Stimulated activated CD4-positive, alpha-beta T cell treated with anti-CD3 and anti-CD28 coated beads, TNF-alpha, amount 100 ng/mL, for 24 hours (primary cell): ENCODE data around the gene ZBTB21.
"Not testable (repeated sequence)": the region's sequence is repeated elsewhere in the genome, so short reads cannot be mapped to it uniquely, and the experiment has no call there.

Experiments
- DNase-seq, 3 experiments: peaks; one replicate each; pipeline ENCODE4 v3.0.0-alpha.2; 2020; ENCODE audit warnings: low read depth in 3 of 3

Gene ZBTB21

DNA sequence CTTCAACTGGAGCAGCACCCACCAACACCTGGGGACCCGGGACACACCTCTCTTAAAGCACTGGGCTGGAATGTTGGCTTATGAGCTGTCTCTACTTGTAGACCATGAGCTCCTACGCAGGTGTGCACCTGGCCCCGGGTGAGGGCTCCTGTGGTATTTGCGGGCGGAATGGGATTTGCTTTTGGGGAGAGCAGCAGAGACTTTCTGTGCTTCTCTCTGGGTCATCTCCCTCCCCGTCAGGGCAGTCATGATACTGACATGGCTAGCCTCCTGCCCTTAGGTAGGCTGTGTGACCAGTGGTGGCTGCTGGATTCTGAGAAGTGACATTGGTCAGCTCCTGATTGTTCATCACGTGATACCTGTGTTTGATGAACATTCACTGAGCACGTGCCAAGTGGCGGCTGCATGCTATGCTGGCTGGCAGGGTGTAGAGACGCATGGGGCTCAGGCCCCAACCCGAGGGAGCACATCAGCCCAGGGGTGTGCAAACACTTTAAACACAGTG, 9.0 kb upstream of the ZBTB21 start:
- DNase-seq = no peak

DNA sequence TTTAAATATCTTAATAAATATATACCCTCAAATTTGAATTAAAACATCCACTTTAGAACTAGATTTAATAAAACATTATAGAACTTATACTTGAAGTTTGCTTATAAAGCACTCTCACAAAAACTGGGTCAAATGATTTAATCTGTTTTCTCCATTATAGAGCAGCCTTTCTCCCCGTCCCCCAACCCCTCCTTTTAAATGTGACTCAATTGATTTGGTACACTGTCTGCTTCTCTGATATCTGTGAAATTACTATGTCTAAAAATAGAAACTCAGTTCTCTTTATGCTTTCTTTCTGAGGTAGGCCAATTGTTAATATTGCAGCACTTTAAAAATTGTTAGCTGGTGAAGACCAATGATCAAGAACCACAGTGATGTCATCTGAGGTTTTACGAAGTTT, 6.9 kb upstream of the ZBTB21 start:
- DNase-seq = no peak

DNA sequence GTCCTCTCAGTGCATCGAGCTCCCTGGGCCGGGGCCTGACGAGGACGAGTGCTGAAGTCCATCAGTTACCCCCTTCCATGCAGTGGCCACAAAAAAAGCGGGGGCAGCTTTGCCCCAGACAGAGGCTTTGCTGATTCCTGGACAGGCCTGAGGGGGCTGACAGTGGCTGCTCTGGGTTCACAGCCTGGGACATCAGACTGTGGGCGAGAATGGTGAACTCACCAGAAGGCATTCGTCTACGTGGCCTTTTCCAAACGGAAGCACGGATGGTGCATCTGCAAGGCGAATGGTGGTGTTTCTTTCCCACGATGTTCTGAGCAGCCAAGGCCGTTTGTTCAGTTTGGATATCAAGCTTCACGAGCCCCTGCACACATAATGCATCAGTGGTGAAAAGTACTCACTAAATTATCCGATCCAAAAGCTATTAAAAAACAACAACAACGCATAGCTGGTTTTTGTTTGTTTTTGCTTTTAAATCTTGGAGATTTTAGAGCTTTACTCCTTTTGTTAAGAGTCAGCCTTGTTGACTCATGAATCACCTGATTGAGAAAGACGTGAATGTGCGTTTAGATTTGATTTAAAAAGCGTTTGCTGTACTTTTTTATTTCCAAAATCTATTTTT, 6.3 kb upstream of the ZBTB21 start:
- no peak for DNase-seq

DNA sequence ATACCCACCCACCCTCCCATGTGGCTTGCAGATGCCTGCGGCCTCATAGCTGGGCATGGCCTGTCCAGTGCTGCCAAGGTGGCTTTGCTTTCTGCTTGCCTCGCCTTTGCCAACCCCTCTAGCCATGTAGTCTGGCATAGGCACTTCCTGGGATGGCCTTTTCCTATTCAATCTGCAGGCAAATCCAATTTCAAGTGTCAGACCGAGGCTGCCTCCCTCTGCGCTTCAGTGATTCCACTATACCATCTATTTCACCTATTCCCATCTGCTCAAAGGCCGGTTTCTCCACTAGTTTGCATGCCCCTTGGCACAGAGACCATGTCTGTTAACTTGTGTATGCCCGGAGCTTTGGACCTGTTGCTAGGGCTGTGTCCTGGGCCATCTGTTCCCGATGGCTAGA, 3.8 kb upstream of the ZBTB21 start:
- no peak for DNase-seq

DNA sequence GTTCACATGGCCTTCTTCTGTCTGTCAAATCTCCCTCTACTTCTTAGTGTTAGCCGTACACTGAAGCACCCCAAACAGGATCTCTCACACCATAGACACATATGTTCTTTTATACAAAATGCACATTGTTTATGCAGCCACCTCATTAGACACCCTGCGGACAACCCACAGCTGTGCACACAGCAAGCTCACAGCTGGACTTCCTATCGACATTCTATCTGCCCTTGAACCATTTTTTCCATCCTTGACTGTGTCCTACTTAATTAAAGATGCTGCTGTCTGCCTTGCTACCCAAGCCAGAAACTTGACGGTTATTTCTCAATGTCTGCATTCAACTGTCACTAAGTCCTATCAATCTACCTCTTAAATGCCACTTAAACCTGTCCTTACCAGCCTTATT, 3.2 kb upstream of the ZBTB21 start:
- no peak for DNase-seq

DNA sequence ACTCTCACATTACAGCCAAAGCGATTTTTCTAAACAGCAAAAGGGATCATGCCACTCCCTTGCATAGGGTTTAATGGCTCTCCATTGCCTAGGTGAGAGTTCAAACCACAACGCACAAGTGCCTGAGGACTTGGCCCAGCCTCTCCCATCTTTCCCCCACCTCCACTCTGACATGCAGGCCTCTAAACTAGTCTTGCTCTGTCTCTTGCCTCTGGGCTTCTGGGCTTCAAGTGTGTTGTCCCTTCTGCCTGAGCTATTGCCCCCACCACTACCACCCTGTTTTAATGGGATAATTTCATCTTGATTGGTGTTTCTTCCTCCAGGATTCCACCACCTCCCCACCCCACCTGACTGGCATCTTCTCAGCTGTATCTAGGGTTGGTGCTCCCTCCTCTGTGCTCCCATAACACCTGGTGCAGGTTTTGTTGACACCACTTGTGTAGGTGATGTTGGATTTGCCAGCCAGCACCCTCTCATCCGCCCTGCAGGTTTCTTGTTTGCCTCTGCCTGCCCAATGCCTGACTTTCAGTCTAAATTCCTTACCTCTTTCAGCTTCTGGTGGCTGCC, 2.7 kb upstream of the ZBTB21 start:
- DNase-seq = no peak

DNA sequence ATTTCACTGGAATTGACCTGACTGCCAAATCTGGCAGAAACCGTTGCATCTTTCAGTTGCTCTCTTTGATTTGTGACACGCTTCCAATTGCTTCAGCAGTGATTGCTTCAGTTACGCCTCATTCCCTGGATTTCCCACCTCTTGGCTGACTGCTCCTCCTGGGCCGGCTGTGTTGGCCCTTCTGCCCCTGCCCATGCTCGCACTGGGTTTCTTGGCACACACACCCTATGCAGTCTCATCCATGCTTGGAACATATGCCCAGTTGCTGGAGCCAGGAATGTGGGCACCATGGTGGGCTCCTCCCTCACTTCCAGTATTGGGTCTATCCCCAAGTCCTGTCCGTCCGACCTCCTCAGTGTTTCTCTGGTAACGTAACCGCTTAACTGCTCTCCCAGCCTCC, 2.2 kb upstream of the ZBTB21 start:
- no peak for DNase-seq

DNA sequence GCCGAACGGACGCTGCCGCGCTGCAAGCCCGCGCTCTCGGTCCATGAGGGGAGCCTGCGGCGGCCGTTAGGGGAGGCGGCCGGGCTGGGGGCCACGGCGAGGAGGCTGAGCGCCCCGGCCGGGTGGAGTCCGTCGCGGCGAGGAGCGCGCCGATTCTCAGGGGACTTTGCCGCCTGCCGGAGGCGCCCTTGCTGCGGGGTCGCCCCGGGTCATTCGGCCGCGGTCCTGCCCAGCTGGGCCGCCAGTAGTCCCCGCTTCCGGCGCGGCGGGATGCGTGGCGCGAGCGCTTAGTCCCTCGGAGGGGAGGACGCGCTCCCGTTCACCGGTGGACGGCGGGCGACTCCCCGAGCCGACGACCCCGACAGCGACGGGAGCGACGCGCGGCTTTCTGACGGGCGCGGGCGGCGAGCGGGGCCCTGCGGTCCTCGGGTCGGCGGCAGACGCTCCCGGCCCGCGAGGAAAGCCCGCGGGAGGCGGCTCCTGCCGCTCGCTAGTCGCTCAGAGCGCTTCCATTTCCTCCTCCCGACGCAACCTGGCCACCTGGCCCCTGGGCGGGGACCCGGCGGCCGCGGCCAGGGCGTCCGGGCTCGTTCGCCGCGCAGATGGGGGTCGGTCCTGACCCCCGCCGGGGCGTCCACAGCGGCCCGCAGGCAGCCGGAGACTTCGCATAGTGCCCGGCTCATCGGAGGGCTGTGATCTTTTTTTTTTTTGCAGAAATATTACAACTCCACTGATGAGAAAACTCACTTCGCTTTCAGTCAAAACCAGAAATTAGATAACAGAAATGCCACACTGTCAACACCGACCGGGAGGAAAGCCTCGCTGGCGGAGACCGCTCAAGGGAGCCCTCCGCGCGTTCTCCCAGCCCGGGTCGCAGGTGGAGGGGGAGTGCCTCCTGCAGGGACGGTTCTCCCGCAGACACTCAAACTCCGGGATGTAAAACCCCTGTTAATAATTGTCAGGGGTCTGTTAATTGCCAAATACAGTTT, 641 bp upstream of the ZBTB21 start:
- DNase-seq = peak in 1 of 3 experiments; percentile 14

DNA sequence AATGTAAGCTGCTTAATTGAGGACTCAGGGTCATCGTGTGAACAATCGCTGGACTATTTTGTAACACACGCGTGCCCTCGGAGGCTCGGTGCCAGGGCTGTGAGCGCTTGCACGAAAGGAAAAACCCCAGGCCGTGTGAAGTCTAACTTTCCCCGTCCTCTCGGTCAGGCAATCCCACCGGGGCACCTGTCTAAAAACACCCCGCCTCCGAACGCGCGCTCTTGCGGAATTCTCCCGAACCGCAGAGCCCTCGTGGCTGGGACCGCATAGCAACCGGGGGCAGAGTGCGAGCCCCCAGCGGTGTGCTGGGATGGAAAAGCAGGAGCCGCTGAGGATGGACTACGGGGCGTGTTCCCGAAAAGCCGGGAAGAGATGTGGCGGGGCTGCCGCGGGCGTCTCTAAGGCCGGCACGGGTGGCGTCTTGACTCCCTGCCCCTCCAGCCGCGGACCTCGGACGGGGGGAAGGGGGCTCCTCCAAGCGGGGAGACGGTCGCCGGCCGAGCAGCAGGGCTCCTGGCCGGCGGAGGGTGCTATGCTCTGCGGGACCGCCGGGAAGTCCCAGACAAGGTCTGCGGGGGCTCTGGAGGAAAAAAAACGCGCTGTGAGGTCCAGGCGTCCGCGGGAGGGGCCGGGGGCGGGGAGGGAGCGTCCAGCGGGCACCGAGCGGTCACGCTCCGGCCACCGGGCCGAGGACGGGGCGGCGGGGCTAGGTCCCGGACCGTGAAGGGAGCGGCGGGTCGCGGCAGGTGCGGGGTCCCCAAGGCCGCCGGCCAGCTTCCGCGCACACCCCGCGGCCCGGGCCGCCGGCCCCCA, 936 bp downstream of the ZBTB21 start:
- DNase-seq = peak in 2 of 3 experiments; percentile 50 to 64

DNA sequence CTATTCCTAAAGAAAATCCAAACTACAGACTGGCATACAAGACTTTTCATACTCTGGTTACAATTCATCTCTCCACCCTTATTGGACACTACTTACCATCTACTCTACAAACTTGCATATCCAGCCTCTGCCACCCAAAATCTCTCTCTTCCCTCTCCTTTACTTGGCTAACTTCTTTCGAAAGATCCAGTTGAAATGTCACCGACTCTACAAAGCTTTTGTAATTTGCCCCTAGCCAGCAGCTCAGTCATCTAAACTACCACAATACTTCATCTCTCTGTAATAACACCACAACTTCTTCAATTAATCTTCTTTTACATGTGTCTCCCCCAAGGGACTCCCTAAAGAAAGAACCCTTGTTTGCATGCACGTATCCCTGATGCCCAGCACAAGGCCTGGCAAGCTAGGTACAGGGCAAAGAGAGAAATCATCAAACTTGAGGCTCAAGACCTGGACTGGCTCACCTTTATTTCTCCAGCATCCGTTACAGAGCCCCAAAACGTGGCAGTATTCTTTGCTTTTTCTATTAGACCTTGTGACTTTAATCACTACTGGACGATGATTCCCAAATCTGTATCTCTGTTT, 2.7 kb downstream of the ZBTB21 start:
- no peak for DNase-seq

DNA sequence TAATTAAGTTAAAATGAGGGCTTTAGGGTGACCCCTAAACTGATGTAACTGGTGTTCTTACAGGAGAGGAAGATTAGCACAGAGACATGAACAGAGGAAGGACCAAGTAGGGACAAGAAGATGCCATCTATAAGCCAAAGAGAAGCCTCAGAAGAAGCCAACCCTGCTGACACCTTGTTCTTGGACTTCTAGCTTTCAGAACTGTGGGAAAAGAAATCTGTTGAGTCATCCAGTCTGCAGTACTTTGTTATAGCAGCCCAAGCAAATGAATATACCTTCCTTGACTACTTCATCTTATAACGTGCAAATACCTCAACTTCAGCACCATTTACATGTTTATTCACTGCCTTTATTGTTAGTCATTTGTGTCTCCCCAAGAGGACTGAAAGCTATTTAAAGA, 3.4 kb downstream of the ZBTB21 start:
- no peak for DNase-seq

DNA sequence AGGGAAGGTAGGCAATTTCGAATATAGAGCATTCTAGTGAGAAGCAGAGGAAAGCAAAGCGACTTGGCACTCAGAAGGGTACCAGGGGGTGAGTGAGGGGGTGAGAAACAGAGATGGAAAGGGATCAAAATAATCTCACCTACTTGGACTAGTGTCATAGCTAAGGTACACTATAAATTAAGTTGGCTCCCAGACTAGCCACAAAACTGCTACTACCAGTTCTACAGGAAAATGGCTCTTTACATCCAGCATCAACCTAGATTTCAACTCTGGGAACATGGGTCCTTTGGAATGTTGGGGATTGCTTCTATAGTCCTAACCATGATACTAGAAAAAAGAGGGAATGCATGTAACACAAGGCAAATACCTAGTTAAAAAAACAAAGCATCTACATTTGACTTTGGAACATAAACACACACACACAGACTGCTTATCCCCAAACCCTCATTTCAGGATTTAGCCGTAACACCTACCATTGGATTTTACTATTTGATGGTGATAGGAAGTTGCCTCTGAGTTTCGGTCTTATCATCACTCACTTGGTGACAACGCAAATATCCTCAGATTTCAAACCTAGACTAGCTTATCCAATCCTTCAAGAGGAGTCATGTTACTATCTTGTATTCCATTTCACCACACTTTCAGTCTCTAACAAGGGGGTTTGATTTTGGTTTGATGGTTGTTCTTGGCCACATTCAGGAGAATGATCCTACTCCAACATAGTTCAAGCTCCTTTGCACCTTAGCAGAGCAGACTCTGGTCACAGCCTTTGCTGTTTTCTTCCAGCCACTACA, 5.6 kb downstream of the ZBTB21 start:
- DNase-seq = no peak

DNA sequence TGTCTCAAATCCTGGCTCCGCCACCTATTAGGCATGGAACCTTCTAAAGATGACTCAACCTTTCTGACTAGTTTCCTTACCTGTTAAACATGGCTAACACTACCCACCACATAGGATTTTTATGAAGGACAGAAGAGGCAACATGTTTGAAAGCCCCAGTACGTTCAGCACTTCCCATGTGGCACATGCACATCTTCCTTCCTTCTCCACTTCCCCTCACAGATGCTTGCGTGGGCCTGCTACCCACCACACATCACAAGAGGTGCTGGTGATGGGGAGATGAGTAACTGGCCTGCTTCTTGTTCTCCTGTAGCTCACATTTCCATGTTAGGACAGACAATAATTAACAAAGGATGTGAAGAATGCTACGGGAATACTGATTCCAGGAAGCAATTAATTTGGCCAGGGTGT, 7.1 kb downstream of the ZBTB21 start:
- DNase-seq = peak in 2 of 3 experiments; percentile 16 to 30

DNA sequence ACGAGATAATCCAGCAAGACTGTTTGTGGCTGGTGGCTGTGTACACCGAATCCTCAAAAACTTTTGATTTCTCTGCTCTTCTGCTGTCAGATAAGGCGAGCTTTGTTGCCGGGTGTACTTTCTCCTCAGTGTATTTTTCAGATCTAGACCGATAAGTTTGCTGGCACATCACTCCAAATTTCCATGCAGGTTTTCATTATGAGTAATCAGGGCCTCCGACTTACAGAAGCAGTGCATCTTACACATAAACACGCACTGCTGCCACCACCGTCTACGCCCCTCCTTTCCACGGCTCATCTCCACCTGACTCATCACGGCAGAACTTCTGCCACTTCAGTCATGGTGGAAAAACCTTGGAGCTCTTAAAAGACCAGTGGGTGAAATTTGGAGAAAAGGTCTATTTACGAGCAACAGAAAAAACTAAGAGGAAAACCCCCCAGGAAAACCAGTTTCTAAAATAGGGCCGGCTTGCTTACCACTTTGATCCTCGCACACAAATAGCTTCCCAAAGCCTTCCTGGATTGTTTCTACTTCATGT, 7.7 kb downstream of the ZBTB21 start:
- peak; percentile 62 to 83 (median 76) for DNase-seq

DNA sequence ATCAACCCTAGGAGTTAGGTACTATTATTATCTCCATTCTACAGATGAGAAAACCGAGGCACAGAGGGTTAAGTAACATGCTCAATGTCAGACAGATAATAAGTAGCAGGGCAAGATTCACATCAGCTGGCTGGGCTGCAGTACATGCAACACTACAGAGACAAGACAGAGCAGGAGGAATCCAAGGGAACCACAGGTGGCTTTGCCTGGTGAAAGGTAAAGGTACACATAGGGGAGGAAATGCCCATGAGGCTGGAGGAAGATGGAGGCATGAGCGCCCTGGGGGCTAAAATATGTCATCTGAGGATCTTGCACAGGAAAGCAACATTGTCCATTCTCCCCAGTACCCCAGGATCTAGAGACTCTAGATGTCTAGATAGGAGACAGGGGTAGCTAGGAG, 8.4 kb downstream of the ZBTB21 start:
- DNase-seq = no peak

DNA sequence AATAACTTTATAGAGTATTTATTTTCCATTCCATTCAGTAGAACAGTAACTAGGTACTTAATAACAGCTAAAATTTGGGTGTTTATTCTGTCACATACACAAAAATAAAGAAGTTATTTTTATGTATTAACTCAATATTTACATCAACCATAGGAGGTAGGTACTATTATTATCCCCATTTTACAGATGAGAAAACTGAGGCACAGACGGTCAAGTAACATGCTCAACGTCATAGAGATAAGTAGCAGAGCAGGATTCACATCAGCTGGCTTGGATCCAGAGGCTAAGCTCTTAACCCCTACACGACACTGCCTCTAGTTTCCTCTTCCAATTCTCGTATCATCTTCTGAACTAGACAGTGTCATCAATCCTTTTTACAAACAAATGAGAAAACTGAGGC, 9.3 kb downstream of the ZBTB21 start:
- no peak for DNase-seq

DNA sequence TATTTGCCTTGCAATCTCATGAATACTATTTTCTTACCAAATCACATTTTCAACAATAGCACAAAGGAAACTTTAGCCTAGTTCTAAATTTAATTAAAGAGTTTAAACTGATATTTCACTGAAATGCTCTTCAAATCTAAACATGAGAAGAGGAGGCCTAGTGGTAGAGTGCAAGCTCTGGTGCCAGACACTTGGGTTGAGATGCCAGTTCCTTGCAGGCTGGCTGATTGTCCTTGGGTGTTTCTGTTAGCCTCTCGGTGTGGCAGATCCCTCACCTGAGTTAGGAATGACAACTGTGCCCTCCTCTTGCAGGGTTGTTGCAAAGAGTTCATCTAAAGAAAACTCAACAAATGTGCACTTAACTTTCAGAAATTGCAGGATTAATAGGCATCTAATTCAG, 12.5 kb downstream of the ZBTB21 start:
- DNase-seq = no peak

DNA sequence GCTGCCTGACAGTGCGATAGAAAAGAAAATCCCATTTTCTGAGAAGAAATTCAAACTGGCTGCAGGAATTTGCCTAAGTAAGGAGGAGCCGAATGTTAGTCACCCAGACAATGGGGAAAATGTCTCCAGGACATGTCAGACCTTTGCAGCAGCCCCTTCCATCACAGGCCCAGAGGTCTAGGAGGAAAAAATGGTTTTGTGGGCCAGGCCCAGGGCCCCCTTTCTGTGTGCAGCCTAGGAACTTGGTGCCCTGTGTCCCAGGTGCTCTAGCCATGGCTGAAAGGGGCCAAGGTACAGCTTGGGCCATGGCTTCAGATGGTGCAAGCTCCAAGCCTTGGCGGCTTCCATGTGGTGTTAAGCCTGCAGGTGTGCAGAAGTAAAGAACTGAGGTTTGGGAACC, 14.6 kb downstream of the ZBTB21 start:
- DNase-seq = no peak

DNA sequence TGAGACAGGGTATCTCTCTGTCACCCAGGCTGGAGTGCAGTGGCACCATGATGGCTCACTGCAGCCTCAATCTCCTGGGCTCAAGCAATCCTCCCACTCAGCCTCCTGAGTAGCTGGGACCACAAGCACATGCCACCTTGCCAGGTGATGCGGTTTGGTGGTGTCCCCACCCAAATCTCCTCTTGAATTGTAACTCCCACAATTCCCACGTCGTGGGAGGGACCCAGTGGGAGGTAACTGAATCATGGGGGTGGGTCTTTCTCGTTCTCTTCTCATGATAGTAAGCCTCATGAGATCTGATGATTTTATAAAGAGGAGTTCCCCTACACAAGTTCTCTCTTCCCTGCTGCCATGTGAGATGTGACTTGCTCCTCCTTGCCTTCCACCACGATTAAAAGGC, 15.5 kb downstream of the ZBTB21 start:
- not testable (repeated sequence) for DNase-seq

DNA sequence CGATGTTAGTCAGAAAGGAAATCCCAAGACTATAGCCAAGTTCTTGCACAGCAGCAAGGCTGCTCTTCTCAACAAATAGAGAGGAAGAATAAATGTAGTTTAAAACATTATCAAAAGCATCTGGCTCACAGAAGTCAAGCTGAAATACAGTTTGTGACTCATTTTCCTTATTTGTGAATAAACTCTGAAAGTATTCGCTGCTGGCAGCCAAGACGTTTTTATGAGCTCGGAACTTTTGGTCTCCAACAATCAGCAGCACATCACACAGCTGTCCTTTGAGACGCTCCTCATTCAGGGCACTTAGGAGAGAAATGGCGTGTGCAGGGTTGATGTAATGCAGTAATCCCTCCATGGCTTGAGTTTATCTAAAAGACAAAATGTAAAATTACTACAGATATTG, 16.4 kb downstream of the ZBTB21 start:
- no peak for DNase-seq
